ENCODE results near the gene PCDHA11. TPM values are rescaled to one million over a fixed set of nuclear protein-coding genes. Genes with fewer than 3 reads are reported as not detected.
"Not testable (repeated sequence)": the region's sequence is repeated elsewhere in the genome, so short reads cannot be mapped to it uniquely, and the experiment has no call there.

PCDHA11 gene
- polyA plus RNA-seq, 3 donors, result not detected

DNA sequence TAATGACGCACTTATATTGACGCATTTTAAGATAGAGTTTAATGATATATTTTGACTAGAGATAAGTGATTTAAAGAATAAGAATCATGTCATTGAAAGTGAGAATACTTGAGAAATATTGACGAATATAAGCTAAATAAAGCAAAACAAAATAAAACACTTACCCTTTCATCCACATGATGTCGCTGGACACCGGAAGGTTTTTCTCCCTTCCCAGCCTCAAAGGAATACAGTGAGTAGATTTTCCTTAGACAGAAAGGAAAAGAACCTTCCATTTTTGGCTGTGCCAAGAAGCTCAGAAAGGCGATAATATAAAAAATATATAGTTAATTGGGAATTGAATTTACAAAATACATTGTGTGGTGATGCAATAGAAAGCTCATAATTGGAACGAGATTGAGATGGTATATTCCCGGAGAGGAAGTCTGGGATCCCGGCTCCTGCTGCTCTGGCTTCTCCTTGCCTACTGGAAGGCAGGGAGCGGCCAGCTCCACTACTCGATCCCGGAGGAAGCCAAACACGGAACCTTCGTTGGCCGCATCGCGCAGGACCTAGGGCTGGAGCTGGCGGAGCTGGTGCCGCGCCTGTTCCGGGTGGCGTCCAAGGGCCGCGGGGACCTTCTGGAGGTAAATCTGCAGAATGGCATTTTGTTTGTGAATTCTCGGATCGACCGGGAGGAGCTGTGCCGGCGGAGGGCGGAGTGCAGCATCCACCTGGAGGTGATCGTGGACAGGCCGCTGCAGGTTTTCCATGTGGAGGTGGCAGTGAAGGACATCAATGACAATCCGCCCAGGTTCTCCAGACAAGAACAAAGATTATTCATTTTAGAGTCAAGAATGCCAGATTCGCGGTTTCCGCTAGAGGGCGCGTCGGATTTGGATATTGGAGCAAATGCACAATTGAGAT, 47.1 kb upstream of the PCDHA11 start, which contains the start of gene PCDHA5:
TSS of gene PCDHA5 (plus strand) at position 239 of the 906 bp plus-strand sequence.
- intact Hi-C loops (cut with micrococcal nuclease), result loop anchor here in 1 of 2 donors (10.0 kb wide), 1 partner anchor 53 kb away; the partner anchor contains the start of gene PCDHA12
- H3K9me3 Mint-ChIP-seq, result peaks cover 22 to 38% (median 35%) of the 10 kb centered on the region in 7 donors
- peaks cover 5 to 9% (median 7%) of the 10 kb centered on the region in 3 donors for H3K27me3 Mint-ChIP-seq (ENCODE audit: low read depth in 3 of 3)
- H3K4me3 Mint-ChIP-seq, result no peak within 1 kb of the TSS
- TF ChIP-seq CTCF (IDR thresholded peaks at IDR 0.05), result peak; percentile 20
- H3K36me3 Mint-ChIP-seq, result peaks cover 0 to 4% of the 10 kb centered on the region in 2 donors
- Histone ChIP-seq H3K9ac (ENCODE audit: insufficient read depth, low read length, poor library complexity, severe bottlenecking) (no peak within 1 kb of the TSS), H3K79me2 (ENCODE audit: insufficient read depth, low read length) (no peaks in the 10 kb centered on the region), H3K4me2 (replicated peaks; ENCODE audit: extremely low read depth, low read length, poor library complexity, severe bottlenecking) (no peak within 1 kb of the TSS), H3K4me1 (ENCODE audit: control insufficient read depth in 1 of 2, insufficient read depth in 2 of 2, low read length in 2 of 2) (no peaks in the 10 kb centered on the region), H2AFZ (ENCODE audit: insufficient read depth, low read depth, low read length, poor library complexity, severe bottlenecking) (no peak within 1 kb of the TSS), H3K4me3 (replicated peaks in 1 of 3; ENCODE audit: low read depth in 2 of 3, low read length in 3 of 3) (no peak within 1 kb of the TSS), H3K27me3 (ENCODE audit: control insufficient read depth in 2 of 2, insufficient read depth in 2 of 2, low read length in 2 of 2) (peaks cover 0 to 4% of the 10 kb centered on the region in 2 donors), H3K9me3 (replicated peaks in 1 of 2; ENCODE audit: control insufficient read depth in 1 of 2, insufficient read depth in 1 of 2, low read length in 2 of 2) (peaks cover 36 to 38% of the 10 kb centered on the region in 2 donors), H4K20me1 (ENCODE audit: insufficient read depth, low read length) (no peaks in the 10 kb centered on the region), H3K27ac (ENCODE audit: low read depth in 1 of 2, low read length in 2 of 2) (no peak within 1 kb of the TSS), H3K36me3 (replicated peaks in 1 of 2; ENCODE audit: control insufficient read depth in 1 of 2, insufficient read depth in 2 of 2, low read length in 2 of 2) (no peaks in the 10 kb centered on the region)
- no peak within 1 kb of the TSS for H3K27ac Mint-ChIP-seq
- H3K4me1 Mint-ChIP-seq, result no peaks in the 10 kb centered on the region
- 40% methylated on average over 33 of the region's 39 CpGs for WGBS (ENCODE audit: insufficient coverage)
- no peak for DNase-seq

DNA sequence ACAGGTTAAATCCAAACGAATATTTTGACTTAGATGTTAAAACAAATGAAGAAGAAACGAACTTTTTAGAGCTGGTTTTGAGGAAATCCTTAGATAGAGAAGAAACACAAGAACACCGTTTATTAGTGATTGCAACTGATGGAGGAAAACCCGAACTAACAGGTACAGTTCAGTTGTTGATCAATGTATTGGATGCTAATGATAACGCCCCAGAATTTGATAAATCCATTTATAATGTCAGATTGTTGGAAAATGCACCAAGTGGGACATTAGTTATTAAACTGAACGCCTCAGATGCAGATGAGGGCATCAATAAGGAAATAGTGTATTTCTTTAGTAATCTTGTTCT, 46.5 kb upstream of the PCDHA11 start:
- H3K9me3 ChIP-seq (replicated peaks in 1 of 2; ENCODE audit: control insufficient read depth in 1 of 2, insufficient read depth in 1 of 2, low read length in 2 of 2), result peaks cover 31 to 38% of the 10 kb centered on the region in 2 donors
- no peaks in the 10 kb centered on the region for H4K20me1 ChIP-seq (ENCODE audit: insufficient read depth, low read length)
- TF ChIP-seq CTCF (IDR thresholded peaks at IDR 0.05), result no peak
- H3K27ac Mint-ChIP-seq, result no peak overlapping the region
- peaks cover 9 to 15% (median 11%) of the 10 kb centered on the region in 3 donors for H3K27me3 Mint-ChIP-seq (ENCODE audit: low read depth in 3 of 3)
- H3K4me1 Mint-ChIP-seq, result no peaks in the 10 kb centered on the region
- DNase-seq, result no peak
- H3K4me1 ChIP-seq (ENCODE audit: control insufficient read depth in 1 of 2, insufficient read depth in 2 of 2, low read length in 2 of 2), result no peaks in the 10 kb centered on the region
- intact Hi-C loops (cut with micrococcal nuclease), result loop anchor here in 1 of 2 donors (10.0 kb wide), 1 partner anchor 53 kb away; the partner anchor contains the start of gene PCDHA12
- H3K4me3 Mint-ChIP-seq, result no peak overlapping the region
- H3K4me2 ChIP-seq (replicated peaks; ENCODE audit: extremely low read depth, low read length, poor library complexity, severe bottlenecking), result no peak overlapping the region
- 23% methylated on average over 2 of the region's 6 CpGs for WGBS (ENCODE audit: insufficient coverage)
- no peaks in the 10 kb centered on the region for H3K79me2 ChIP-seq (ENCODE audit: insufficient read depth, low read length)
- peaks cover 0 to 4% of the 10 kb centered on the region in 2 donors for H3K36me3 Mint-ChIP-seq
- no peak overlapping the region for H3K9ac ChIP-seq (ENCODE audit: insufficient read depth, low read length, poor library complexity, severe bottlenecking)
- no peak overlapping the region for H3K27ac ChIP-seq (ENCODE audit: low read depth in 1 of 2, low read length in 2 of 2)
- no peak overlapping the region for H2AFZ ChIP-seq (ENCODE audit: insufficient read depth, low read depth, low read length, poor library complexity, severe bottlenecking)
- H3K27me3 ChIP-seq (ENCODE audit: control insufficient read depth in 2 of 2, insufficient read depth in 2 of 2, low read length in 2 of 2), result peaks cover 0 to 6% of the 10 kb centered on the region in 2 donors
- peaks cover 22 to 41% (median 36%) of the 10 kb centered on the region in 7 donors for H3K9me3 Mint-ChIP-seq
- H3K36me3 ChIP-seq (replicated peaks in 1 of 2; ENCODE audit: control insufficient read depth in 1 of 2, insufficient read depth in 2 of 2, low read length in 2 of 2), result no peaks in the 10 kb centered on the region
- H3K4me3 ChIP-seq (replicated peaks in 1 of 3; ENCODE audit: low read depth in 2 of 3, low read length in 3 of 3), result no peak overlapping the region

DNA sequence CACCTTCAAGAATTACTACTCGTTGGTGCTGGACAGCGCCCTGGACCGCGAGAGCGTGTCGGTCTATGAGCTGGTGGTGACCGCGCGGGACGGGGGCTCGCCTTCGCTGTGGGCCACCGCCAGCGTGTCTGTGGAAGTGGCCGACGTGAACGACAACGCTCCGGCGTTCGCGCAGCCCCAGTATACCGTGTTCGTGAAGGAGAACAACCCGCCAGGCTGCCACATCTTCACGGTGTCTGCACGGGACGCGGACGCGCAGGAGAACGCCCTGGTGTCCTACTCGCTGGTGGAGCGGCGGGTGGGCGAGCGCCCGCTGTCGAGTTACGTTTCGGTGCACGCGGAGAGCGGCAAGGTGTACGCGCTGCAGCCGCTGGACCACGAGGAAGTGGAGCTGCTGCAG, 45.8 kb upstream of the PCDHA11 start:
- not testable (repeated sequence) for H3K27ac ChIP-seq (ENCODE audit: low read depth in 1 of 2, low read length in 2 of 2); DNase-seq; H3K79me2 ChIP-seq (ENCODE audit: insufficient read depth, low read length); H3K4me1 ChIP-seq (ENCODE audit: control insufficient read depth in 1 of 2, insufficient read depth in 2 of 2, low read length in 2 of 2); H3K4me3 Mint-ChIP-seq; H3K4me3 ChIP-seq (replicated peaks in 1 of 3; ENCODE audit: low read depth in 2 of 3, low read length in 3 of 3); H2AFZ ChIP-seq (ENCODE audit: insufficient read depth, low read depth, low read length, poor library complexity, severe bottlenecking); H3K4me1 Mint-ChIP-seq; H3K36me3 Mint-ChIP-seq; H3K9ac ChIP-seq (ENCODE audit: insufficient read depth, low read length, poor library complexity, severe bottlenecking); H3K4me2 ChIP-seq (replicated peaks; ENCODE audit: extremely low read depth, low read length, poor library complexity, severe bottlenecking); H3K36me3 ChIP-seq (replicated peaks in 1 of 2; ENCODE audit: control insufficient read depth in 1 of 2, insufficient read depth in 2 of 2, low read length in 2 of 2); H3K27ac Mint-ChIP-seq; H4K20me1 ChIP-seq (ENCODE audit: insufficient read depth, low read length)
- Histone ChIP-seq H3K27me3 (ENCODE audit: control insufficient read depth in 2 of 2, insufficient read depth in 2 of 2, low read length in 2 of 2) (peaks cover 0 to 13% of the 10 kb centered on the region in 2 donors), H3K9me3 (replicated peaks in 1 of 2; ENCODE audit: control insufficient read depth in 1 of 2, insufficient read depth in 1 of 2, low read length in 2 of 2) (peaks cover 33 to 45% of the 10 kb centered on the region in 2 donors)
- Mint-ChIP-seq H3K27me3 (ENCODE audit: low read depth in 3 of 3) (peaks cover 11 to 21% (median 15%) of the 10 kb centered on the region in 3 donors), H3K9me3 (peaks cover 25 to 47% (median 41%) of the 10 kb centered on the region in 7 donors)
- 55% methylated on average over 48 of the region's 48 CpGs for WGBS (ENCODE audit: insufficient coverage)
- intact Hi-C loops (cut with micrococcal nuclease), result loop anchor here in 1 of 2 donors (10.0 kb wide), 1 partner anchor 52 kb away; the partner anchor contains the start of gene PCDHA12
